Measurements from ENCODE around the gene PTPRM.

DNA sequence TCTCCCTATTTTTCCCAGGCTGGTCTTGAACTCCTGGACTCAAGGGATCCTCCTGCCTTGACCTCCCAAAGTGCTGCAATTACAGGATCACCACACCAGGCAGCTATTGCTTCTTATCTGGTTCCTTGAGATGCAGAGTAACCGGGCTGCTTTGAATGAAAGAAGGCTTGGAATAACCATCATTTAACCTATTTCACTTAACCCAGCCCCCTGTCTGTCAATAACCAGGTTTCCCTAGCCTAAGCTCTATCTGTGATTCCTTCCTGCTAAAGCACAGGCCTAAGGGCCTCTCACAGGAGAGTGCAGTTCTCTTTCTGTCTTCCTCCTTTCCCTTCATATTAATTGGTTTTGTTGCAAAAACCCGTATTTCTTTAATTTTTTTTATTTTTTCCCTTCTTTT lies 648.6 kb downstream of the PTPRM start:
- no peak for TF ChIP-seq POLR2A (IDR thresholded peaks at IDR 0.05; ENCODE audit: low read depth)
- TF ChIP-seq CTCF (IDR thresholded peaks at IDR 0.05) = no peak
- no peak for TF ChIP-seq EP300 (IDR thresholded peaks at IDR 0.05)
- no peak for TF ChIP-seq POLR2AphosphoS5 (IDR thresholded peaks at IDR 0.05)

Data from esophagus muscularis mucosa (tissue), 4 donors.